Spleen (tissue), 7 donors: Measurements from ENCODE around the gene ZNF438.

Experiments used
- CTCF ChIP-seq, 11 experiments: fragments of 200-600 bp in 7 of 11; fragments of 450-650 bp in 4 of 11; sonication (generic) in 4 of 11; IDR thresholded peaks in 8 of 11; conservative IDR thresholded peaks in 3 of 11; 1 replicate in 7 of 11; 2 replicates in 4 of 11; pipeline versions ENCODE4 v1.4.0 to v1.8.0; 2016 to 2021; ENCODE audit warnings: antibody characterized with exemption in 11 of 11, inconsistent platforms in 4 of 11, mild to moderate bottlenecking in 1 of 11
- POLR2A ChIP-seq, 3 donors: fragments of 450-650 bp; IDR thresholded peaks; one replicate each; pipeline ENCODE4 v1.5.1; 2017; ENCODE audit warnings: antibody characterized with exemption in 3 of 3, mild to moderate bottlenecking in 1 of 3
- POLR2AphosphoS5 ChIP-seq, 3 donors: sonication (generic); formaldehyde crosslinking; IDR thresholded peaks; one replicate each; pipeline ENCODE4 v1.5.1; 2017; ENCODE audit warnings: antibody characterized with exemption in 3 of 3
- donor health status: DM: no; HTN: no; CAD: no; lungs with moderate emphysema.
- donor health status: DM: no; HTN: no; CAD: no.
- donor health status: DM: no; HTN: no; CAD: no.

- TF ChIP-seq POLR2A (IDR thresholded peaks at IDR 0.05) (no peak), CTCF (IDR thresholded peaks at IDR 0.05 in 8 of 11, conservative IDR thresholded peaks at IDR 0.05 in 3 of 11) (no peak), POLR2AphosphoS5 (IDR thresholded peaks at IDR 0.05) (no peak)
Observed at GRCh38 chr10:31041011-31041410, 9.3 kb upstream of the ZNF438 start.
